Activated T-cell treated with anti-CD3 and anti-CD28 coated beads, Interleukin-2, amount 50 U/mL, for 48 hours (primary cell): ENCODE data around the gene C19orf73.
"Not testable (repeated sequence)": the region's sequence is repeated elsewhere in the genome, so short reads cannot be mapped to it uniquely, and the experiment has no call there.

Experiments
- DNase-seq, 2 experiments: peaks; one replicate each; pipeline ENCODE4 v3.0.0-alpha.2; 2020

C19orf73 gene

GRCh38 chr19:49148784-49149651 is 30.1 kb upstream of the C19orf73 start:
- DNase-seq: peak; percentile 90 to 94

DNA sequence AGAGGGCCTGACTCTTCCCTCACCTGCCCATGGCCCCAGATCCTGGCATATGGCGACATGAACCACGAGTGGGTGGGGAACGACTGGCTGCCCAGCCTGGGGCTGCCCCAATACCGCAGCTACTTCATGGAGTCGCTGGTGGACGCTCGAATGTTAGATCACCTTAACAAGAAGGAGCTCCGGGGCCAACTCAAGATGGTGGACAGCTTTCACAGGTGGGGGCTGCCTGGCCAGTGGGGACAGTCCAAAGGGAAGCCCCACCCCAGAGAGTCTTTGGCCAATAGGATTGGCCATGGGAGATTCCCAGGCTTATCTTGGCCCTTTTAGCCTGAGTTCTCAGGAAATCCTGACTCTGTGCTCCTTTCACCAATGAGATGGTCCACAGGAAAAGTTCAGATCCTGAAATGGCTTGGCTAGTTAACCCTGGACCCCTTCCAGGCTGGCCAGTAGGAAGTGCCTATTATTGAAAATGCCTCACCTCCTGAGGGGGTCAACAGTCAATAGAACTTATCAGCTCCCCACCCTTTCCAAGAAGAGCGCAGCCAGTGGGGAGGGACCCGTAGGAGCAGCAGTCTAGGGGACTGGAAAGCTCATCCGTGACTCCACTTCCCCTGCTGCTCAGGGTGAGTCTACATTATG is 29.2 kb upstream of the C19orf73 start:
- DNase-seq: no peak

DNA sequence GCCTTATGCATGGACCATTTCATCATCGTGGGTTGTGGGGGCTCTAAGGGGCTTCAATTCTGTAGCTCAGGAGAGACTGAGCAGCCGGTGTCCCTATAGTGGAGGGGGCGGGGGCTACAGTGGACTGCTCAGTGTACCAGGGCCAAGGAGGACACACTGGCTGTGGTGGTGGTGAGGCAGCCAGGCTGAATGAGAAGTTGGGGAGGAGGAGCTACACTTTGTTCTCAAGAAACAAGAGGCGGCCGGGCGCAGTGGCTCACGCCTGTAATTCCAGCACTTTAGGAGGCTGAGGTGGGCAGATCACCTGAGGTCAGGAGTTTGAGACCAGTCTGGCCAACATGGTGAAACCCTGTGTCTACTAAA is 27.4 kb upstream of the C19orf73 start:
- DNase-seq: not testable (repeated sequence)

DNA sequence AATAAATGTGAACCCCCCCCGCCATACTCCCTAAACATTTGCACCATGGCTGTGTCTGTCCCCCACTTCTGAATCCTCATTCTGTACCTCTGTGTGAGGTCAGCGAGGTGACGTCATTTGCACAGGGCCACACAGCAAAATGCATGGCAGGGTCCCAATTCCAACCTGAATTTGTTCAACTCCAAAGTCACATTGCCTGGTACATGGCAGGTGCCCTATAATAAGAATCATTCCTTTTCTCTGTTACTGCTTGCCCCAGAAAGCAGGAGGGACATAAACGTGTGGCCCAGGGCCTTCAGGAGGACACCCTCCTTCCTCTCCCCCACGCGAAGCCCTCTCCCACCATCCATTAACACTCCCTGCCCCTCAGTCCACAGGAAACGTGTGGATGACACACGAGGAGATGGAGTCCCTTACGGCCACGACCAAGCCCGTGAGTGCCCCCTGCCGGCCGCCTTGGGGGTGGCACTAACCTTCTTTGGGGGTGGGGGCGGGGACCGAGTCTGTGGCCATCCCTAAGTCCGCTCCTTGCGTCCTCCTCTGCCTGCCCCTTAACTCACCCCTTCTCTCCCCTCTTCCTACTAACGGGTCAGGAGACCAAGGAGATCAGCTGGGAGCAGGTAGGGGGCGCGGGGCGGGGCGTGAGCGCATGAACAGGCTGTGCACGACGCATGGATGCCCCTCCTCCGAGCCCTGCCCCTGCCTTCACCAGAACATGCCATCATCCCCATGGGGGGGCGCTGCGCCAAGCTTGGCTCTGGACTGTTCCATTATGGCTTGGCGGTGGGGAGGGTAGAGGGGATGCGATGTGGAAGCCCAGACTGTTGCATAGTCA is 26.8 kb upstream of the C19orf73 start:
- peak; percentile 92 to 95 for DNase-seq

GRCh38 chr19:49142866-49143335 is 24.0 kb upstream of the C19orf73 start:
- peak; percentile 83 to 87 for DNase-seq

DNA sequence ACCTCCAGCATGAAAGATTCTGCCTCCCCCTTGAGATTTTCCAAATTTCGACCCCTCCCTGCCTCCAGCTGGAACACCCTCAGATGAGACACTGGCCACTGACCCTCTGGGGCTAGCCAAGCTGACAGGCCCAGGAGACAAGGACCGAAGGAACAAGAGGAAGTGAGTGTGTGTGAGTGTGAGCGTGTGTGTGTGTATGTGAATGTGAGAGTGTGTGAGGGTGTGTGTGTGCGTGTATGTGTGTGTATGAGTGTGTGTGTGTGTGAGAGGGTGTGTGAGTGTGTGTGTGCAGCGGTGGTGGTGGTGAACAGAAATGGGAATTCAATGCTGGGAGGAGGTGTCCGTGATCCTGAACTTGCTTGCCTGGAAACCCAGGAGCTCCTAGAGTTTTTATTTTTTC is 22.4 kb upstream of the C19orf73 start:
- no peak for DNase-seq

- DNase-seq: no peak
These were observed 22.0 kb upstream of the C19orf73 start for GRCh38 chr19:49140951-49141350.

GRCh38 chr19:49136771-49137171 is 17.8 kb upstream of the C19orf73 start:
- DNase-seq: no peak

DNA sequence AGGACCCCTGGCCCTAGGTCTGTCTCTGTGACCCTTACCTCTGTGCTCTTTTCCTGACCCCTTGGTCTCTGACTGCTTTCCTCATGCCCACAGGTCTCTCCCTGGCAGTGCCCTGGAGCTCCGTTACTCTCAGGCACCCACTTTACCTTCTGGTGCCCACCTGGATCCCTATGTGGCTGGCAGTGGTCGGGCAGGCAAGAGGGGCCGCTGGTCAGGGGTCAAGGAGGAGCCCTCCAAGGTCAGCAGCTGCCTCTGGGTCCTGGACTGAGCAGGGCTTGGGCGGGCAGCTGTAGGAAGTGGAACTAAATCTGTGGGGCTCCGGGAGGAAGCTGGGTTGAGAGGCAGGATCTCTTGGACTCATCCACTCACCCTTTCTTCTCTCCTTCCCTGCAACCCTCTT is 16.7 kb upstream of the C19orf73 start:
- no peak for DNase-seq

GRCh38 chr19:49133621-49134454 is 14.9 kb upstream of the C19orf73 start:
- peak; percentile 76 to 77 for DNase-seq

GRCh38 chr19:49132974-49133609 is 14.1 kb upstream of the C19orf73 start:
- no peak for DNase-seq

DNA sequence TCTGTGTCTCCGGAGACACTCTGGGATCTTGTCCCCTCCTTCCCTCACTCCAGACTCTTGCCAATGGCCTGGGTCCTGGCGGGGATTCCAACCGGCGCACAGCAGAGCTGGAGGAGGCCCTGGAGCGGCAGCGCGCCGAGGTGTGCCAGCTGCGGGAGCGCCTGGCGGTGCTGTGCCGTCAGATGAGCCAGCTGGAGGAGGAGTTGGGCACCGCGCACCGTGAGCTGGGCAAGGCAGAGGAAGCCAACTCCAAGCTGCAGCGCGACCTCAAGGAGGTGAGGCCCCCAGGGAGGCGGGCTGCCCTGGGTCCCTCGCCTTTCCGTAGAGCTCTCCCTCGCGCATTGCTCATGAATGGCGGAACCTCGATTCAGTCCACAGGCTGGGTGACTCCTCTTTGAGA is 11.4 kb upstream of the C19orf73 start:
- DNase-seq: no peak

- no peak for DNase-seq
These were observed 10.3 kb upstream of the C19orf73 start for GRCh38 chr19:49129238-49129583.

DNA sequence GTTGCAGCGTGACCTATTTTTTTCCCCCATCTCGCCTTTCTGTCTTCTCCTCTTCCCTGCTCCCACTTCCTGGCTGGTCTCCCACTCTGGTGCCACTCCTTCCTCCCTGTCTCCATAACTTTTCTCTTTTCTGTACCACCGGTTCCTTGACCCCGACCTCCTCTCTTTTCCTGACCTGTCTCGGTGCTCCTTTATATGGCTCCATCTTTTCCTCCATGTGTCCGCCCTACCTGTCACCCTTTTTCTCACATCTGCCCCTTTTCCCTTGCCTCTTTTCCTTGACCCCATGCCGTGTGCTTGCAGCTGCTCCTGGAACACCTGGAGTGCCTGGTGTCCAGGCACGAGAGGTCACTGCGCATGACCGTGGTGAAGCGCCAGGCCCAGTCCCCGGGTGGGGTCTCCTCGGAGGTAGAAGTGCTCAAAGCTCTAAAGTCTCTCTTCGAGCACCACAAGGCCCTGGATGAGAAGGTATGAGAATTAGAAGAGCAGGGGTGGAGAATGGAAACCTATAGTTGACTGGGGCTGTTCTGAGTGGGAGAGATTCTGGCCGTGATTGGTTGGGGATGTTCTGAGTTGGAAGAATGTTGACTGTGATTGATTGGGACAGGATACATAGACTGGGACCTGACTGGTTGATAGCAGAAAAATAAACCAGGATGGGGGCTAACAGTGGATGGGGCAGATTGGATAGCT is 9.7 kb upstream of the C19orf73 start:
- no peak for DNase-seq

DNA sequence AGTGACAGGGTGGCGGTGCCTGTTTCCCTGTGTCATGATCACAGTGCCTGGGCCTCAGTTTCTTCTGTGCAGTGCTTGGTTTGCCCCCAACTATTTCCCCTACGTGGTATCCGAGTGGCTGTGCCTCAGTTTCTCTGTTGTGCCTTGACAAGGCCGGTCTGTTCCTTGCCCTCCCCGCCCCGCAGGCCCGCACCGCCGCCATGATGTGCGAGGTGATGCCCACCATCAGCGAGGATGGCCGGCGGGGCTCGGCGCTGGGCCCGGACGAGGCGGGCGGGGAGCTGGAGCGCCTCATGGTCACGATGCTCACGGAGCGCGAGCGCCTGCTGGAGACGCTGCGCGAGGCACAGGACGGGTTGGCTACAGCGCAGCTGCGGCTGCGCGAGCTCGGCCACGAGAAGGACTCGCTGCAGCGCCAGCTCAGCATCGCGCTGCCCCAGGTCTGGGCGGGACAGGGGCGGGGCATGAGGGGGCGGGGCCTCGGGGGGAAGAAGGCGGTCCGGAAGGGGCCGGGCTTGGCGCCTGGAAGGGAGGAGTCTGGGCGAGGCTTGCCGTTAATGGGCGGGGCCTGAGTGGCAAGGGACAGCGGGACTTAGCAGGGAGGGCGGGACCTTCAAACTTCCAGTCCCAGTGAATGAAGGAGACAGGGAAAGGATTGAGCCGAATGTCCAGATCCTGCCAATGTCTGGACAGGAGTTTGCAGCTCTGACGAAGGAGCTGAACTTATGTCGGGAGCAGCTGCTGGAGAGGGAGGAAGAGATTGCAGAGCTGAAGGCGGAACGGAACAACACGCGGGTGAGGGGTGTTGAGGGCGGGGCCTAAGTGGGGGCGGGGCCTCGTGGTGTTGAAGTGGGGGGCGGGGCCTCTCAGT is 9.0 kb upstream of the C19orf73 start:
- peak; percentile 99 for DNase-seq

- not testable (repeated sequence) for DNase-seq
These were observed 8.3 kb upstream of the C19orf73 start for GRCh38 chr19:49127225-49127624.

DNA sequence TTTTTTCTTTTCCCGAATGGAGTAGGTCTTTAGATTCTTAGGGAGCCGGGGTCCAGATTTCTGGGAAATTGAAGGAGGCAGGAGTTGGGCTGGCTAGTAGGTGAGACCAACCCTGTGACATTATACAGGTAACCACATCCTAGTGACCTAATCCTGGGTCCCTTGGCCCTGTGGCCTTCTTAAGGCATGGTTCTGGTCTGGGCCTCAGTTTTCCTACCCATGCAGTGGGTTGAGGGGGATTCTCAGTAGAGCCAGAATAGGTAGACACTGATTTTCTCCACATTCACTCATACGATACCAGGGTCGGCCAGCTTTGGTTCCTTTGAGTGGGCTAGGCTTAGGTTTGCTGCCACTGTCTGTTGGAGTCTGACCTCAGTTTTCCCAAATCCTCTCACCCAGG is 7.6 kb upstream of the C19orf73 start:
- no peak for DNase-seq

DNA sequence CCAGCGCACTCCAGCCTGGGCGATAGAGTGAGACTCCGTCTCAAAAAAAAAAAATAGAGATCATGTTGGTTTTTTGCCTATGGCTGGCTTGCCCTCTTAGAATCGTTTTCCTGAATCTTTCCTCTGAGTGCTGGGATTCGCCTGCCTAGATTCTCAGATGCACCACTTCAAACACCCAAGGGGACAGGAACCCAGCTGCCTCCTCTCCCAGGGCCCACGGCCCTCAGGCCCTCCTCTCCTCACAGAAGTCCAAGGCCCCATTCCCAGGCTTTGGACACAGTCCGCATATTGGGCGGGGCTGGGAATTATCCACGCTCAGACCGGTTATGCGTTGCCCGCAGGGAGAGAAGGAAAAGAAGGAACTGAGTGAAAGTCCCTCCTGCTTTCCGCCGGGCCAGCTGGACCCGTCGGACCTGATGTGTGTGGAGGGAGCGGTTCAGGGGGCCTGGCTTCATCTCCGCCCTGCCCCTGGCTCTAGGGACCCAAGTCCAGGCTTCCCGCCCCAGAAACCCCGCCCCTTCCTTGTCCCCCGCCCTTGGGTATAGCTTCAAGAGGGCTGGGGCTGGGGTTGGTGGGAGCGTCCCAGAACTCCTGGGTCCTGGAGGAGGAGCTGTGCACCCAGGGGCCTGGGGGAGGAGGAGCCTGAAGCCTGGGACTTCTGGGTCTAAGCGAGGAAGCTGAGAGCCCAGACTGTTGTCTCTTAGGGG is 6.2 kb upstream of the C19orf73 start:
- DNase-seq: no peak

GRCh38 chr19:49123285-49123684 is 4.3 kb upstream of the C19orf73 start:
- not testable (repeated sequence) for DNase-seq

GRCh38 chr19:49121841-49122240 is 2.9 kb upstream of the C19orf73 start:
- DNase-seq: not testable (repeated sequence)
